ENCODE results near the gene VEZT.

DNA sequence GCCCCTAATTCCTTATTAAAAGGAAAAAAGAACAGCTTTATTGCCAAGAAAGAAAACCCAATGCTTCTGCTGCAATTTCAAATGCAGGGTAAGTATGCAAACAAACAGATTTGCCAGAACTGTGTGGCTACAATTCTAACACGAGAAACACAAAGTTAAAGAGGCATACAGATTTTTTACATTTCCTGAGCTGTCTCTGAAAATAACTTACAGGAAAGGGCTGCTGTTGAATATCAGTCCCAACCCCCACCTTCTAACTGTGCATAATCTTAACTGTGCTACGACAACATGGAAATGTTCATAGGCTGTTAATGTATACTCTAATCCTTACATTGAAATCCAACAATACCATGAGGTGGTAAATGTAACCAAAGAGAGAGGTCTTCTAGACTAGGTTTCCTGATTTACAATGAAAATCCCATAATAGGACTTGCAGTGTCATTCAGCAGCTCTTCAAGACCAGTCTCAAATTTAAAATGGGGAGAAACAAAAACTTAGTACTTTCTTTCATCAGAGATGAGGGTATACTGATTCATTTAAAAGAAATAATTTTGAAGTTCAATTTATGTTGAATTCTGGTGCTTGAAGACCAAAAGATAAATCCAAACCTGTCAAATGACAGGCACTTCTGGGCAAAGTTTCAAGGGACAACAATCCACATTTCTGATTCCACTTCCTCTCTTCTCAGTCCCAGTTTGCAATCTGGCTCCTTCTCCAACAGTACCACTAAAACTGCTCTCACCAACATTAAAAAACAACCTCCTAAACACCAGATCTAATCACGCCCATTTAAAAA is 14.7 kb upstream of the VEZT start:
- TF ChIP-seq, protein P1, sequence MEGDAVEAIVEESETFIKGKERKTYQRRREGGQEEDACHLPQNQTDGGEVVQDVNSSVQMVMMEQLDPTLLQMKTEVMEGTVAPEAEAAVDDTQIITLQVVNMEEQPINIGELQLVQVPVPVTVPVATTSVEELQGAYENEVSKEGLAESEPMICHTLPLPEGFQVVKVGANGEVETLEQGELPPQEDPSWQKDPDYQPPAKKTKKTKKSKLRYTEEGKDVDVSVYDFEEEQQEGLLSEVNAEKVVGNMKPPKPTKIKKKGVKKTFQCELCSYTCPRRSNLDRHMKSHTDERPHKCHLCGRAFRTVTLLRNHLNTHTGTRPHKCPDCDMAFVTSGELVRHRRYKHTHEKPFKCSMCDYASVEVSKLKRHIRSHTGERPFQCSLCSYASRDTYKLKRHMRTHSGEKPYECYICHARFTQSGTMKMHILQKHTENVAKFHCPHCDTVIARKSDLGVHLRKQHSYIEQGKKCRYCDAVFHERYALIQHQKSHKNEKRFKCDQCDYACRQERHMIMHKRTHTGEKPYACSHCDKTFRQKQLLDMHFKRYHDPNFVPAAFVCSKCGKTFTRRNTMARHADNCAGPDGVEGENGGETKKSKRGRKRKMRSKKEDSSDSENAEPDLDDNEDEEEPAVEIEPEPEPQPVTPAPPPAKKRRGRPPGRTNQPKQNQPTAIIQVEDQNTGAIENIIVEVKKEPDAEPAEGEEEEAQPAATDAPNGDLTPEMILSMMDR (conservative IDR thresholded peaks at IDR 0.05; ENCODE audit: low read length) = no peak
- TF ChIP-seq EZH2phosphoT487 (IDR thresholded peaks at IDR 0.05; ENCODE audit: borderline replicate concordance) = no peak
